Measurements from ENCODE around the gene TEAD3.

TEAD3 gene

DNA sequence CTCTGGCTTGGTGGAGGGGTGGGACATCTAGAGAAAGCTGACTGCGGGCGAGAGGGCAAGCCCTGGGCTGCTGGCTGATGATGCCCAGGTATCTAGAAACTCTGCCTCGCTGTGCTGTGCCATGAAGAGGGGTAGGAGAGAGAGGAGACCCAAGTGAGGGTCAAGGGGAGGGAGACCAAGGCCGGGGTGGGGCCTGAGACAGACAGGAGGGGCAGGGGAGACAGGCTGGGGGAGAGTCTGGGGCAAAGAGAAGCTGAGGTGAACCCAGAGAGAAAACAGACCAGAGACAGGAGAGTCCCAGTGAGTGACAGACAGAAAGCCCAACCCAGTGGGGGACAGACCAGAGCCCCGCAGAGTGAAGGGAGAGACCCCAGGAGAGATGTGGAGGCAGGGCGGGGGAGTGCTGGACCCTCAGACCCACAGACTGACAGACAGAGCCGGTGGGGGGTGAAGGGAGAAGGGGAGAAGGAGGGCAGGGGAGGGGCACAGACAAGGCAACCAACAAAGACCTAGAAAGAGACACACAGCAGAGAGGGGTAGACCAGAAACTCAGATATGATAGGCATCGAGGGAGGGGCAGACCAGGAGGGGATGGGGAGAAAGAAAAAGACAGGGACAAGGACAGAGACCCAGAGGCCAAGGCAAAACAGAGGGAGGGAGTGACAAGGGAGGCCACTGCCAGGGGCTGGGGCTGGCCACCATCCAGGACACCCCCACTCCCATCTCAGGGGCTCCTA lies 5.9 kb downstream of the TEAD3 start:
- no peak for DNase-seq

DNA sequence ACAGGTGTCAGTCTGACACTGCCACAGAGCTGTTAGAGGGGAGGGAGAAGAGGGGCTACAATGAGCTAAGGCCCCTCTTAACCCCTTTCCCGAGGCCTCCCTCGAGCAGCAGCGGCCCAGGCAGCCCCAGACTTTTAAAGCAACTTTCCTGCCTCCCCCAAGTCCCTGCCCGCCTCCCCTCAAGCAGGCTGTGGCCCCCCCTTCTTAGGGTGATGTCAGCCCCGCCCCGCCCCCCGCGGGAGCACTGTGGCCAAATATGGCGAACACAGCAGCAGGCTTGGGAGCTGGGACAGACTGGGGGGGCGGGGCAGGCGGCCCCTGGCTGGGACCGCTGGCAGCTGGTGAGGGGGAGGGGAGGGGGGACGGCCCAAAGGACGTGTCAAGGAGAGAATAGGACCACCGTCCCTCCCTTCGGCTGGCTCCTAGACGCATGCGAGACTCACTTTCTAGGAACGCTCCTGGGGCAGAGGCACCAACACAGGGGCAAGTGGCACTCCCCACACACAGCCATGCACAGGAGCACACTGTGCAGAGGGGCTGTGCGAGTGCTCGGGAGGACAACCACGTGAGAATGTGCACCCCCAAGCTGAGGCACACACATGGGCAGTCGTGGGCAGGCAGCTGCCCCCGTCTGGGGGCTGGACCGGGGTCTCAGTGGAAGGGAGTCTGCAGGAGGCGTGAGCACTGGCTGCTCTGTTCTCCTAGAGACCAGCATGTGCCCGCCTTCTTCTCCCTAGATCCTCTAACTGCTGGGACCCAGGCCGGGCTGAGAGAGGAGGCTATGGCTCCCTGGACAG lies 6.7 kb downstream of the TEAD3 start:
- peak; percentile 95 for DNase-seq

DNA sequence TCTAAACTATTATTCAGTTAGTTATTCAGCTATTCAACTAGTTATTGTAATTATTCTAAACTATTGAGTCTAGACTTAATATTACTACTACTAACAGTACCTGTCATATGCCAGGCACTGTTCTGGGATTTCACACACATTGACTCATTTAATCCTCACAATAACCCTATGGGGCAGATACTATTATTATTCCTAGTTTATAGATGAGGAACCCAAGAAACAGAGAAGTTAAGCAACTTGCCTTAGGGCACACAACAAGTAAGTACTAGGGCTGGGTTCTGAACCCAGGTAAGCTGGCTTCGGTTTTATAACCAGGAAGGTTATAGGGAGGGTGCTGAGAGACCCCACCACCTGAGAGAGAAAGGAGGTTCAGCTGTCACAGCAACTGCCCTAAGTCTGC lies 7.8 kb downstream of the TEAD3 start:
- DNase-seq = no peak

DNA sequence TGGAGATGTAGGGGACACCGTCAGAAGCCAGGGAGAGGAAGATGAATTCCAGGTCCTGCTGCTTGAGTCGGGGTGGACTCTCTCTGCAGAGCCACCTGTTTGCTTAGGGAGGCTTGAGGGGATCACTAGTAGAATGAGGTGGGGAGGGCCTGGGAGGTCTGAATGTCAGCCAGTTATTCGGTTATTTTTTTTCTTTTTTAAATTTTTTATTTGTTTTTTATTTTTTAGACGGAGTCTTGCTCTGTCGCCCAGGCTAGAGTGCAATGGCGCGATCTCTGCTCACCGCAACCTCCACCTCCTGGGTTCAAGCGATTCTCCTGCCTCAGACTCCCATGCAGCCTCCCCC lies 8.4 kb downstream of the TEAD3 start:
- DNase-seq = no peak

DNA sequence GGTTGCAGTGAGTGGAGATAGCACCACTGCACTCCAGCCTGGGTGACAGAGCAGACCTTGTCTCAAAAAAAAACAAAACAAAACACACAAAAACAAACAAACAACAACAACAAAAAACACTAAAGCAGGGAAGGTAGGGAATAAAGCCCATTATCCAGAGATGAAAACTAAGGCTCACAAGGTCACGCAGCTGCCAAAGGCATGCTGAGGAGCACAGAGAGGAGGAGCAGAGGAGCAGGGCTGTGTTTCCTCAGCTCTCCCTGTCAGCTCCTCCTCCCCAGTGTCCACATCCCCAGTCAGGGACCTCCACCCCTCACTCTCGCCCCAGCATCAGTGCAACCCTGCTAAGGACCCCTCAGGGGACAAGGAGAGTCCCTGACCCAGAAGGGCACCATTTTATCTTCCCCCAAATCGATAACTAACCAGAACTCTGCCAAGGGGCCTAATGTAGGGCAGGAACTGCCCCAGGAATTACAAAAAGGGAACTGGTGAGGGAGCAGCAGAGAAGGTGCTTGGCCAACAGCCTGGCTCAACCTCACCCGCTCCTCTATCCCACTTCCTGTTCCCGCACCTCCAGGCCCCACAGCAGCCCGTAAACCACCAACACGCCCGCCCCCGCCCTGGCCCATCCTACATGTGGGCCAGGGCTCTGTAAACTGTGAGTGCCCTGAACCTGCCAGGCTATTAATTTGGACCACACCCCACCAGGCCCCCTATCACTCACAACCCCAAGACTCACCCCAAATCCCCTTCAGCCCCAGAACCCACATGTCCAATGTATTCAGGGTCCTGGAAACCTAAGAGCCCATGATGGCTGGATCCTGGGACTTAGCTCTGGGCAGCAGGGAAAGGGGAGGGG lies 9.0 kb downstream of the TEAD3 start:
- peak; percentile 58 for DNase-seq

DNA sequence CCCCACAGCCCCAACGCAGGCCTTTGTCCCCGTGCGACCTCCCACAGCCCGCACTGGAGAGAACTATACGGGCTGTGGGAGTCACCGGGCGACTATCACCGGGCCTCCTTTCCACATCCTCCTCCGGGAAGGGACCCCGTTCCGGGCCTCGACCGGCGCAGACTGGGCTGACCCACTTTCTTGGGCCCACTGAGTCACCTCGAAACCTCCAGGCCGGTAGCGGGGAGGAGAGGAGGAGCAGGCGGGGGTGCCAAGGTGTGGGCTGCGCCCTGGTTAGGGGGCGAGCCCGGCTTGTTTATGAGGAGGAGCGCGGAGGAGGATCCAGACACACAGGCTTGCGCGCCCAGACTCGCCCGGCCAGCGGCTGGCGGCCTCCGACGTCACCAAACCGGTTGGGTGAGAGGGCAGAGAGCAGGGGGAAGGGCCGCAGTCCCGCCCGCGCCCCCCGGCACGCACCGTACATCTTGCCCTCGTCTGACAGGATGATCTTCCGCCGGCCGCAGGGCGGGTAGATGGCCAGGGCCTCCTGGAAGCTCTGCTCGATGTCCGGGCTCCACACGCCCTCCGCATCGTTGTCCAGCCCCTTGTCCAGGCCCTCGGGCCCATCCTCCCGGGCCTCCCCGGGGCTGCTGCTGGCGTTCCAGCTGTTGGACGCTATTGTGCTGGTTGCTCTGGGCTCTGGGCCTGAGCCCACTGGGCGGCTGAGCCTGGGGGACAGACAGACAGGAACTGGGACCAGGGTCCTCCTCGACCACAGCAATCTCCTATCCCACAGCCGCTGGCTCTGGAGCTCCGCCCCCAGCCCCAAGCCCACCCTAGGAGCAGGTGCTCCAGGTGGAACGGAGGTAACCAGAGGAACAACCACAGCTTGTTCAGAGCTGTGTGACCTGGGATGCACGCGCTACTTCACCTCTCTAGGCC lies 10.6 kb downstream of the TEAD3 start:
- no peak for DNase-seq

DNA sequence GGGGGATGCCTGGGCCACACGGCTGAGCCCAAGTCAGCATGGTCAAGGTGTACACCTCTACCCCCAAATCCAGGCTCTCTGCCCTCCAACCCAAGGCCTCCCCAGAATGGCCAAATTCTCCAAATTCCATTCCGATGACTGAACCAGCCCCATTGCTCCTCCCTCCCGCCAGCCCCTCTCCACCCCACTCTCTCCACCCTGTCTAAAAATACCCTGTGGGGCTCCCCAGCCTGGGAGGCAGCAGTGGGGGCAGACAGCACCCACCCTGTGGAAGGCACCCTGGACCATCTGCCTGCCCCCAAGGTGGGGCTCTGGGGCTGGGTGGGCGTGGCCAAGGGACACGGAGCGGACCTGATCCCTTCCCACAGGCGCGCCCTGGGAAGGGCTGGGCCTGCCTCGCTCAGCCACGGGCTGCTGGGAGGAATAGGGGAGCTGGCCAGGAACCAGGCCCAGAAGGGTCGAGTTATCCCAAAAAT lies 11.4 kb downstream of the TEAD3 start:
- DNase-seq = peak; percentile 80

DNA sequence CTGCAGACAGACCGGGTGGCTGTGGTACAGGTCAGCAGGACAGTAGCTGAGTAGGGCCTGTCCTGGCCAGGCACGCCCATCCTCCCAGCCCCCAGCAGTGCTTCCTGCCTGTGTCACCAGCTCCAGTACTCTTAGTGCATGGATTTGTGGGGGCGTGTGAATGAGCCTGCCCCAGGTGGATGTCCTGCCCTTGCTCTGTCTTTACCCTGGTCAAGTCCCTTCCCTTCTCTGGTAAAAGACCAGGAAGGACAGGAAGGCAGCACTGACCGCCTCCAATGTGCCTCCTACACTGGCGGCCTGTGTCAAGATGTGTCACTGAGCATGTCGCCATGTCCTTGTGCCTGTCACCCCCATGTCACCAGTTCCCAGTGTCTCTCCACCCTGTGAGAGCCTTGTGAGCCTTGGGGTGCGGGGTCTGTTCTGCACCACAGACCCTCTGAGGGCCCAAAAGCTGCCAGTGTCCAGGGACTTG lies 11.9 kb downstream of the TEAD3 start:
- DNase-seq = no peak

DNA sequence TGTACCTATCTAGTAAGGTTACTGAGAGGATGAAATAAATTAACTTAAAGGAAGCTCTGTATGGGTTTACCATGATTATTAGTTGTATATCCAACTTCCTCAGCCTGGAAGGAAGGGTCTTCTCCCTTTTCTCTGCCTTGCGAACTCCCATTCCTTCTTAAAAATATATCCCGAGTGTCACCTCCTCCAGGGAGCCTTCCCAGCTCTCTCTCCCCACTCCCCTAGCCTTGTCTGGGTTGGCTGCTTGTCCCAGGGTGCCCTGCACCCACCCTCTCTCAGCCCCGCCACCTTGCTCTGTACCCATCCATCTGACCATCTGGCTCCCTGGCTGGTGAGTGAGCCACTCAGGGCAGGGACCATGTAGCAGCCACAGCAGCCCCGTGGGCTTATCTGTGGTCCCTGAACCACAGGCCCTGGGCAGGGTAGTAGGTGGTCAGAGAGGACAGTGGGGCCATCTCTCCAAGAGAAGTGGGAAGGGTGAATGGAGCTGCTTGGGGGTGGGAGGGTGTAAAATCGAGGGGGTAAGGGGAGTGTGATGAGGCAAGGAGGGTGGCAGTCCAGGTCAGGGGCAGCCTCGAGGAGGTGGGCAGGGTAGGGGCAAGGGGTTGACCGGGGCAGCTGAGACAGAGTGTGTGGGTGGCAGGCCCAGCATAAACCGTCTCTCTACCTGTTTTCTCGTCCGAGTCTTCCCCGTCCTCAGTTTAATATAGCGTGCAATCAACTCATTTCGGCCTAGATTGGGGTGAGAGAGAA lies 12.8 kb downstream of the TEAD3 start:
- DNase-seq = no peak

DNA sequence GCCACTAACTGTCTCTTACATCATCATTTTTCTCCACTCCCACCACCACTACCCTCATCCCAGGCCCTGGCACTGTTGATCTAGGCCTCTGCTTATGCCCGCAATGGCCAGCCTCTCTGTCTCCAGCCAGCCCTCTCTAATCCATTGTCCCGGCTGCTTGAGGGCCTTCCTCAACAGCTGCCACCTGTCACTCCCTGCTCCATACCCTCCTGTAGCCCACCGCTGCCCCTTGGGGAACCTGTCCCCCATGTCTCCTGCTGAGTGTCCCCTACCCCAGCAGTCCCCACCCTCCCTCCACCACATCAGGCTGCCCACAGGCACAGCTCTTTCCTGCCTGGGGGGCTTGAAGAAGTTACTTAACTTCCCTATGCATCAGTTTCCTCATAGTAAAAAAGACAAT lies 13.4 kb downstream of the TEAD3 start:
- no peak for DNase-seq

DNA sequence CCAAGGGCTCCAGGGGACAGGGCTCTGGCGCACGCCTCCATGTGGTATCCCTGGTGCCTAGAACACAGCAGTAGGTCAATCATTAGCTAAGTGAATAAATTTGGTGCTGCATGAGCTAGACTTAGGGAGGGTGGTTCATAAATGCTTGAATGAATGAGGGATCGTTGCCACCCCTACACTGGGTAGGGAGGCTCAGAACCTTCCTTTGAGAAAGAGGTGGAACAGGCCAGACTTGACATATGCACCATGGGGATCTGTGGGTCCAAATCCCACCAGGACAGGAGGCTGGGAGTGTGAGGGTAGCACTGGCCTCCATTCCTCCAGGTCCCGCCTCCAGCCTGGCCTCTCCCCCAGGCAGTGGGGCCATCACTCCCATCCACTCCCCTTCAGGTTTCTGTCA lies 13.8 kb downstream of the TEAD3 start:
- no peak for DNase-seq

DNA sequence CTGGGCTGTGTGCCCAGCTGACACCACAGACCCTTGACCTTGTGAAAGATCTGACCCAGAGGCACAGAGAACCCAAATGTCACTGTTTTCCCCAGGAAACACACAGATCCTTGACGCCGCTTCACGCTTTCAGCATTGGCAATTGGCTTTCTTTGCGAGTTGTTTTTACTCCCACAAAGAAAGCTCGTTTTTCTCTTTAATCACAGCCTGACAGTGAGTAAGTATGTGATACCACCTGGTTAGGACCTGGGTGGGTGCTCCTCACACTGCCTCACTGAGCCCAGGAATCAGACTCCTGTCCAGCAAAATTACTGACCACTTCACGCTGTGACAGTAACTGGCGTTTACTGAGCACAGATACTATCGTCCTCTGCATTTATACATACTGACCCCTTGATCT lies 15.7 kb downstream of the TEAD3 start:
- no peak for DNase-seq

DNA sequence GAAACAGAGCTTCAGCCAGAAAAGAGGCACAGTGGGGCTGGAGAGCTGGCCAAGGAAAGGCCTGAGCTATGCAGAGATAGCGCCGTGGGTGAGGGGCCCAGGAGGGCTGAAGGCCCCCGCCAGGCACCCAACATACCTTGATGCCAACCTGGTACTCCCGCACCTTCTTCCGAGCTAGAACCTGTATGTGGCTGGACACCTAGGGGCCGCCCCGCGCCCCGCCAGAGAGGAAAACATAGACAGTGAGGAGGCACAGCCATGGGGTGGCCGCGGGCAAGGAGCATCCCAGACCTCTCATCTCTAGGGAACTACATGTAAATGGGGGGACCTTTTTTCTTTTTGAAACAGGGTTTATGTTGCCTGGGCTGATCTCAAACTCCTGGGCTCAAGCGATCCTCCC lies 16.7 kb downstream of the TEAD3 start:
- DNase-seq = no peak

DNA sequence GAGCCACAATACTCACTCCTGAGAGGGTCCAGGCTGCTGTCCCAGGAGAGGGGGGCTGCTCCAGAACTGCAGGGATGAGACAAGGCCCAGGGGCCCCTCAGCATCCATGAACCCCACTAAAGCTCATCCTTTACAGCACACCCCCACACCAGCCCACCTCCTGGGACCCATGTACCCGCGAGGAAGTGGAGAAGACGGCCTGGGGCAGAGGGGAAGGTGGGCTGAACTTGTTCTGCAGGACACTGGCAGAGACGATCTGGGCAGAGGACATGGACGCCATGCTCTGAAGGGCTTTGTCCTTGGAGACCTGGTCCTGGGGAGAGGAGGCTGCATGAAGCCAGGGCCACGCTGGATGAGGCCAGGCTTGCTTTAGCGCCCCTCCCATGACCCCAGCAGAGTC lies 18.6 kb downstream of the TEAD3 start:
- DNase-seq = no peak

DNA sequence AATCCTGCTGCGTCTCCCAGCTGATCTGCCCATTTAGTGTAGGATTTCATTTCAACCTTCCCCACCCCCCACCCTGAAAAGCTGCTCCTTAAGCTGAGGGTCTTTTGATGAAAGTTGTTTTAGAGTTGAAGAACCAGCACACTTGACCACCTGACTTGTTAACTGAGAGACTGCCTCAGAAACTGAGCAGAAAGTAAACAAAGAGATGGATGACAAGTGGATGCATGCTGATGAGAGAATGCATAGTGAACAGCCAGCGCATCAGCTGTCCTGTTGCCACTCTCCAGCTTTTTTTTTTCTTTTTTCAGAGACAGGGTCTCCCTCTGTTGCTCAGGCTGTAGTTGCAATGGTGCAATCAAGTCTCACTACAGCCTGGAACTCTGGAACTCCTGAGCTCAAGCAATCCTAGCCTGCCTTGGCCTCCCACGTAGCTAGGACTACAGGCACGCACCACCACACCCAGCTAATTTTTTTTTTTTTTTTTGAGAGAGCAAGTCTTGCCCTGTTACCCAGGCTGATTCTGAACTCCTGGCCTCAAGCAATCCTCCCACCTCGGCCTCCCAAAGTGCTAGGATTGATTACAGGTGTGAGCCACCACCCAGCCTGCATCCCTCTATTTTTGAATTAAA lies 19.2 kb downstream of the TEAD3 start:
- DNase-seq = no peak

DNA sequence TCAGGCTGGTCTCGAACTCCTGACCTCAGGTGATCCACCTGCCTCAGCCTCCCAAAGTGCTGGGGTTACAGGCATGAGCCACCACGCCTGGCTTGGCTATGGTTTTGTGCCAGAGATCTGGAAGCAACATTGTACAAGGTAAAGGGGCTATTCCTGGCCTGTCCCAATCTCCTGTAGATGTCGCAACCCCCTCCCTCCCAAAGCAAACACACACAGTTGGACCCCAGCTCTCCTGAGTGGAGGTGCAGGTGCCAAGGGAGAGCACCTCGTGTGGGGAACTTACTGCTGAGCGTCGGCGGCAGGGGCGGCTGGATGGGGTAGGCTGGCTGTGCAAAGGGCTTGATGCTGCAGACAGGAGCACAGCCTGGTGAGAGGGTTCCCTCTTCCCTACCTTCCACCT lies 19.9 kb downstream of the TEAD3 start:
- DNase-seq = no peak

DNA sequence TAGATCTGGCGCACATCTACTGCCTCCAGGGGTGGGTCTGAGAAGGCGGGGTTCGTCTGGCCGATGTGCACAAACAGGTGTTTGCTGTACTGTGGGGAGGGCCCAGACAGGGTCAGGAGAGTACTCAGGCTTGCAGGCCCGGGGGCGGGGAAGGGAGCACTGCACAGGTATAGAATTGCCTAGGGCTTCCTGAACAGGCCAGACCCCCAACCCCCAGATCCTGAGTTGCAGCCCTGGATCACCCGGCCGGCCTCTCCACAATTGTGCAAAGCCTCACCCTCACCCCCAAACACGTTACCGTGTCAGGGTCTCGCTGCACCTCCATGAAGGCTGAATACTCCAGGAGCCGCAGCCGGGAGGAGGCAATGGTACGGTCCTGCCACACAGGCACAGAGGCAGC lies 20.9 kb downstream of the TEAD3 start:
- DNase-seq = no peak

DNA sequence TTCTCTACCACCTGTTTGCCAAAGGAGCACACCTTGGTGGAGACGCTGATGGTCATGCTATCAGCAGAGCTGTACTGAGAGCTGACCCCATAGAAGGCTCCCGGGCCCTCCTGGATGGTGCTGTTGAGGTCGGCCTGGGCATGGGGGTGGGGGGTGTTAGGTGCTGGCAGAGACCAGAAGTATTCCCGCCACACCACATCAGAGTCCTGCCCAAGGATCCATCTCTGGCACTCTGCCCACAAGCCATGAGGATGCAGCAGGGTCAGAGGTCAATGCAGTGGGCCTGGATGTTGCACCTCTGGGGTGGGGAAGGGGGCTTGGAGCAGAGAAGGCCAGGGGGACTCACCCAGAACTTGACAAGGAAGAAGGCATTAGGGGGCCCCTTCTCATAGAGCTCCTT lies 21.3 kb downstream of the TEAD3 start:
- DNase-seq = no peak

DNA sequence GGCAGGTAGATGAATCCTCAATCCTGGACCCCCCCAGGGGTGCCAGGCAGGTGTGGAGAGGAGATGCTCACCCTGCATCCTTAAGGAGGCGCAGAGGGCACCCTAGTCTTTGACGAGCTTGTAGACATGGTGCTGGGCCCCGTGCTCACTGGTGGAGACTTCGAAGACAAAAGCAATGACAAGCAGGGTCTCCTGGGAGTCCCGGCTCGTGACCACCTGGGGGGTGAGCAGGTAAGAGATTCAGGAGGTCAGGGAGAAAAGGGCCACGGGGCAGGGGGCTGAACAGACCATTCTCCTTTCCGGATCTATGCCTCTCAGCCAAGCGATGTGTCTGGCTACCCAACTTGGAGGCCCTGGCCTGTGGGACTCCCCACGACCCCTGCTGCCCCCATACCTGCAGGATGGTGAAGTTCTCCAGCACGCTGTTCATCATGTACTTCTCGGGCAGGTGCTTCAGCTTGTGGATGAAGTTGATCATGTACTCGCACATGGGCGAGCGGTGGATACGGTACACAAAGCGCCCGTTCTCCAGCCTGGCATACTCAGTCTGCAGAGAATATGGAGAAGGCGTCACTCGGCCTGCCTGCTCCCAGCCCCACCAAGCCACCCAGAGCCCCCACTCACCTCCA lies 21.8 kb downstream of the TEAD3 start:
- DNase-seq = no peak

DNA sequence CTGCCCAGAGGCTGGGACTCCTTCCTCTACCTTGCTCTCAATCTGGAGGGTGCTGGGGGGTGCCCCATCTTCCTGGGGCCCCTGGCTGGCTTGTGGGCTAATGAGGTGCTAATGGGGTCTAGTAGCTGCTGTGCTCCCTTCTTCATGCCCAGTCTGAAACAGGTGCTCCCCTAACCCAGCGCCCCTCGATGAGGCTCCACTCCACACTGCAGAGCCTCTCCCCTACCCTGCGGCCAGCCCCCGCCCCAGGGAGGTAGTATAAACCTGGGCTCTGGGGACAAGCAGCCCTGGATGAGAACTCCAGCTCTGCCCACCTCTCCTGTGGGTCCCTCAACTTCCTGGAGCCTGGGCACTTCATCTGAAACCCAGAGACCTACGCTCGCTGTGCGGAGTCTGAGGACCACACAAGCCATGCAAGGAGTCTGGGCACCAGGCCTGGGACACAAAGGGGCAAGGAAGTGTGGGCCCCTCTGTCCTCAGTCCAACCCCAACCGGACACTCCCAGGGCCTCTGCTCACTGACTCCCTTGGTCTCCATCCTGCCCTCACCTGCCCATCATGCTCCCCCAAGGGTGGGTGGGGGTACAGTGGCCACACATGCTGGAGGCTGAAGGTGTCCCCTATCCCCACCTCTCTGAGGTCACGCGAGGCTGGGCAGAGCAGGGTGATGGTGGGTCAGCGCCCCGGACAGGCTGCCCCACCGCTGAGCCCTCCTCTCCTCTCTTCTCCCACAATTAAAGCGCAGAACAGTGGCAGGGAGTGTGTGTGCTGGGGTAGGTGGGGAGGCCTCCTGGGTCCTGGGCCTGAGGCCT lies 22.5 kb downstream of the TEAD3 start:
- no peak for DNase-seq

Data from fibroblast of upper back skin (primary cell).